ENCODE measurements around the gene AFAP1L2.

Gene AFAP1L2

DNA sequence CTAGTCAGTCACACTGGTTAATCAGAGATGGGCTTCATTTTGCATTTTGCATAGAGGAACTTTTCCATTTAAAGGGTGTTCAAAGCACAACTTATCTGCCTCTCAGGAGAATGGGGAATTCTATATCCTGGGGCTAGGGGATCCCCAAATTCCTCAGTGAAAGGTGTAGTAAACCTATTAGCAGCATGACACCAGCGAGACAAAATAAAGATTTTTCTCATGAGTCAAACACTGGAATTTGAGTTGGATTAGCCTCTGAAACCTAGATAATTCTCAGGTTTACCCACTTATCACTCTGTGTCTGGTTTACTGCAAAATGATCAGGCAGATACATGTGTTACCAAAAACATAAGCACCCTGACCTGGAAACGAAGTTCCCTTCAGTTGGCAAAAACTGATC, 2.1 kb downstream of the AFAP1L2 start:
- no peaks in the 10 kb centered on the region for H3K9me3 ChIP-seq (ENCODE audit: insufficient read depth, low read depth, low read length)
- H3K9me2 ChIP-seq (replicated peaks; ENCODE audit: low read depth, low read length), result no peaks in the 10 kb centered on the region
- TF ChIP-seq EZH2phosphoT487 (IDR thresholded peaks at IDR 0.05; ENCODE audit: borderline replicate concordance), result no peak
- no peaks in the 10 kb centered on the region for H3F3A ChIP-seq (ENCODE audit: low read depth)
- no peak overlapping the region for H3K4me2 ChIP-seq (ENCODE audit: low read depth, low read length, poor library complexity, severe bottlenecking)
- no peaks in the 10 kb centered on the region for H4K20me1 ChIP-seq (ENCODE audit: insufficient read depth, low read length, poor library complexity, severe bottlenecking)
- H3K79me2 ChIP-seq (ENCODE audit: insufficient read depth, low read length), result no peaks in the 10 kb centered on the region
- H3K4me1 ChIP-seq (ENCODE audit: insufficient read depth, low read length, poor library complexity, severe bottlenecking), result peaks cover 10% of the 10 kb centered on the region
- no peak overlapping the region for H3K9ac ChIP-seq (ENCODE audit: low read depth, low read length, poor library complexity, severe bottlenecking)
- no peaks in the 10 kb centered on the region for H3K36me3 ChIP-seq (ENCODE audit: insufficient read depth, low read length)
- no peak overlapping the region for H2AFZ ChIP-seq (ENCODE audit: low read length)
- no peaks in the 10 kb centered on the region for H3K27me3 ChIP-seq (ENCODE audit: insufficient read depth, low read length, poor library complexity, severe bottlenecking)
- H3K4me3 ChIP-seq (ENCODE audit: low read length, poor library complexity, severe bottlenecking), result no peak overlapping the region

DNA sequence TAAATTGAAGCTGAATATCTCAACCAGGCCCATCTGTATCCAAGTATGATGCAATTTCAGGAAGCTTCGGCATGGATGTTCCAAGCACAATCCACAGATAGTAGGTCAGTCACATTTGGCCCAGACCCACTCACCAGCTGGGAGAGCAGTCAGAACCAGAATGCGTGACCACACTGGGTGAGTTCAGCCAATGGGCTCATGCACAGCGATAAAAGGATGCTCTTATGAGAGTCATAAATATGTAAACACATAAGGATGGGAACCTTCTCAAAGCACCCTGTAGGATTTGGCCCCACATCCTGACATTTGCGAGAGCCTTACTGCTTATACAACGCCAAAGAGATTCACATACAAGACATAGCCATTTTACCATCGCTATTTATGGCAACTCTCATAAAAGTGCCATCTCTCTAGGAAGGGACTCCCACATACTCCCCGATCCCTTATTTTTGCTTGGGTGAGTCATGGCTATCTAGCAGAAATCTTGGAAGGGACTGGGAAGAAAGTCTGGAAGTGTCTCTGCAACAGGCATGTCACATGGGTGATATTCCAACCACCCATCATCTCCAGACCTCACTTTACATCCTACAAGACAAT, 3.0 kb downstream of the AFAP1L2 start:
- H3K9me2 ChIP-seq (replicated peaks; ENCODE audit: low read depth, low read length), result no peaks in the 10 kb centered on the region
- peaks cover 16% of the 10 kb centered on the region for H3K4me1 ChIP-seq (ENCODE audit: insufficient read depth, low read length, poor library complexity, severe bottlenecking)
- no peak overlapping the region for H3K9ac ChIP-seq (ENCODE audit: low read depth, low read length, poor library complexity, severe bottlenecking)
- no peak overlapping the region for H2AFZ ChIP-seq (ENCODE audit: low read length)
- no peak overlapping the region for H3K4me2 ChIP-seq (ENCODE audit: low read depth, low read length, poor library complexity, severe bottlenecking)
- no peaks in the 10 kb centered on the region for H3K27me3 ChIP-seq (ENCODE audit: insufficient read depth, low read length, poor library complexity, severe bottlenecking)
- H3K36me3 ChIP-seq (ENCODE audit: insufficient read depth, low read length), result no peaks in the 10 kb centered on the region
- H4K20me1 ChIP-seq (ENCODE audit: insufficient read depth, low read length, poor library complexity, severe bottlenecking), result no peaks in the 10 kb centered on the region
- no peaks in the 10 kb centered on the region for H3F3A ChIP-seq (ENCODE audit: low read depth)
- no peak for TF ChIP-seq EZH2phosphoT487 (IDR thresholded peaks at IDR 0.05; ENCODE audit: borderline replicate concordance)
- TF ChIP-seq, protein P1, sequence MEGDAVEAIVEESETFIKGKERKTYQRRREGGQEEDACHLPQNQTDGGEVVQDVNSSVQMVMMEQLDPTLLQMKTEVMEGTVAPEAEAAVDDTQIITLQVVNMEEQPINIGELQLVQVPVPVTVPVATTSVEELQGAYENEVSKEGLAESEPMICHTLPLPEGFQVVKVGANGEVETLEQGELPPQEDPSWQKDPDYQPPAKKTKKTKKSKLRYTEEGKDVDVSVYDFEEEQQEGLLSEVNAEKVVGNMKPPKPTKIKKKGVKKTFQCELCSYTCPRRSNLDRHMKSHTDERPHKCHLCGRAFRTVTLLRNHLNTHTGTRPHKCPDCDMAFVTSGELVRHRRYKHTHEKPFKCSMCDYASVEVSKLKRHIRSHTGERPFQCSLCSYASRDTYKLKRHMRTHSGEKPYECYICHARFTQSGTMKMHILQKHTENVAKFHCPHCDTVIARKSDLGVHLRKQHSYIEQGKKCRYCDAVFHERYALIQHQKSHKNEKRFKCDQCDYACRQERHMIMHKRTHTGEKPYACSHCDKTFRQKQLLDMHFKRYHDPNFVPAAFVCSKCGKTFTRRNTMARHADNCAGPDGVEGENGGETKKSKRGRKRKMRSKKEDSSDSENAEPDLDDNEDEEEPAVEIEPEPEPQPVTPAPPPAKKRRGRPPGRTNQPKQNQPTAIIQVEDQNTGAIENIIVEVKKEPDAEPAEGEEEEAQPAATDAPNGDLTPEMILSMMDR (conservative IDR thresholded peaks at IDR 0.05; ENCODE audit: low read length), result no peak
- no peaks in the 10 kb centered on the region for H3K79me2 ChIP-seq (ENCODE audit: insufficient read depth, low read length)
- no peaks in the 10 kb centered on the region for H3K9me3 ChIP-seq (ENCODE audit: insufficient read depth, low read depth, low read length)
- no peak overlapping the region for H3K4me3 ChIP-seq (ENCODE audit: low read length, poor library complexity, severe bottlenecking)

DNA sequence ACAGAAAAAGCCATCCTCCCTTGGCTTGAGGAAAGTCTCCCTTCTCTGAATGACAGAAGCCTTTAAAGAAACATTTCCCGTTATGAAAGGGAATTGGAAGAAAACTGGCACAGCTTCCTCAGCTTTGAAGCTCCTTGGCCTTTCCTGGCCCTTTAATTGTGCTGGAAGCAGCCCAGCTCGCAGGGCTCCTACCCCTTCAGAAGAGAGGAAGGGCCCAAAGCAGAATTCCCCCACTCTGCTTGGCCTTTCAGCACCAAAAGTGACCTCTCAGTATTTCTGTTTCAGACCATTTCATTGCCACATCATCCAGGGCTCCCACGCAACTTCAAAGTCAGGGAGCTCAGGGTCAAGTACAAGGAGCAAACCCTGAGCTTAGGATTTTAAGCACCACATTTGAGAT, 4.2 kb downstream of the AFAP1L2 start:
- Histone ChIP-seq H4K20me1 (ENCODE audit: insufficient read depth, low read length, poor library complexity, severe bottlenecking) (no peaks in the 10 kb centered on the region), H3K79me2 (ENCODE audit: insufficient read depth, low read length) (no peaks in the 10 kb centered on the region), H3K9me3 (ENCODE audit: insufficient read depth, low read depth, low read length) (no peaks in the 10 kb centered on the region), H3F3A (ENCODE audit: low read depth) (no peaks in the 10 kb centered on the region), H3K9ac (ENCODE audit: low read depth, low read length, poor library complexity, severe bottlenecking) (no peak overlapping the region), H3K4me1 (ENCODE audit: insufficient read depth, low read length, poor library complexity, severe bottlenecking) (peaks cover 27% of the 10 kb centered on the region), H3K27me3 (ENCODE audit: insufficient read depth, low read length, poor library complexity, severe bottlenecking) (no peaks in the 10 kb centered on the region), H2AFZ (ENCODE audit: low read length) (no peak overlapping the region), H3K4me3 (ENCODE audit: low read length, poor library complexity, severe bottlenecking) (no peak overlapping the region), H3K36me3 (ENCODE audit: insufficient read depth, low read length) (no peaks in the 10 kb centered on the region), H3K4me2 (ENCODE audit: low read depth, low read length, poor library complexity, severe bottlenecking) (no peak overlapping the region), H3K9me2 (replicated peaks; ENCODE audit: low read depth, low read length) (no peaks in the 10 kb centered on the region)
- TF ChIP-seq, protein P1 (conservative IDR thresholded peaks at IDR 0.05; ENCODE audit: low read length), result no peak
- no peak for TF ChIP-seq EZH2phosphoT487 (IDR thresholded peaks at IDR 0.05; ENCODE audit: borderline replicate concordance)

DNA sequence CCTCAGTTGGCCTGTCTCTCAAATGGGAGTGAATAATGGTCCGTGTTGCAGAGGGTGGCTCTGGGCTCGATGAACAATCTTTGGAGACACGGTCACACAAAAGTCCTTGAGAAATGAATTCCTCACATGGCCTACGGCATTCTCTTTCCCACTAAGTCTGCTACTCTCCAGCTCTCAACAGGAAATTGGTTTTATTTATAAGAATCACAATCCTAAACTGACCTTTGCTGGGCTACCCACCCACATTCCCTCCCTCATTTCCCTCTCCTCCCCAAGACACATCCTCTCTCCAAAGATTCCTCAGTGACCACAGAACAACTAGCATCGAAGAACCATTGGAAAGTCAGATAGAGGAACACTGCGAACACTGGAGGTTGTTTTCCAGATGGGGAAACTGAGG, 4.7 kb downstream of the AFAP1L2 start:
- no peak overlapping the region for H3K9ac ChIP-seq (ENCODE audit: low read depth, low read length, poor library complexity, severe bottlenecking)
- H3K9me3 ChIP-seq (ENCODE audit: insufficient read depth, low read depth, low read length), result no peaks in the 10 kb centered on the region
- no peaks in the 10 kb centered on the region for H3K36me3 ChIP-seq (ENCODE audit: insufficient read depth, low read length)
- H4K20me1 ChIP-seq (ENCODE audit: insufficient read depth, low read length, poor library complexity, severe bottlenecking), result no peaks in the 10 kb centered on the region
- H2AFZ ChIP-seq (ENCODE audit: low read length), result no peak overlapping the region
- H3K9me2 ChIP-seq (replicated peaks; ENCODE audit: low read depth, low read length), result no peaks in the 10 kb centered on the region
- H3K27me3 ChIP-seq (ENCODE audit: insufficient read depth, low read length, poor library complexity, severe bottlenecking), result no peaks in the 10 kb centered on the region
- no peaks in the 10 kb centered on the region for H3K79me2 ChIP-seq (ENCODE audit: insufficient read depth, low read length)
- H3K4me3 ChIP-seq (ENCODE audit: low read length, poor library complexity, severe bottlenecking), result no peak overlapping the region
- H3F3A ChIP-seq (ENCODE audit: low read depth), result no peaks in the 10 kb centered on the region
- TF ChIP-seq, protein P1 (conservative IDR thresholded peaks at IDR 0.05; ENCODE audit: low read length), result no peak
- no peak for TF ChIP-seq EZH2phosphoT487 (IDR thresholded peaks at IDR 0.05; ENCODE audit: borderline replicate concordance)
- H3K4me2 ChIP-seq (ENCODE audit: low read depth, low read length, poor library complexity, severe bottlenecking), result no peak overlapping the region
- peaks cover 30% of the 10 kb centered on the region for H3K4me1 ChIP-seq (ENCODE audit: insufficient read depth, low read length, poor library complexity, severe bottlenecking)
